Small intestine (tissue), 7 donors: ENCODE results near the gene PLEKHG4B. TPM values are rescaled to one million over a fixed set of nuclear protein-coding genes. Genes with fewer than 3 reads are reported as not detected.
"Not testable (repeated sequence)": the region's sequence is repeated elsewhere in the genome, so short reads cannot be mapped to it uniquely, and the experiment has no call there.

Experiments used
- DNase-seq, 2 donors: peaks; one replicate each; pipeline versions ENCODE4 v3.0.0 to v3.0.0-alpha.2; 2013
- FAIRE-seq: peaks from 2 replicates; lab custom pipeline; 2012; peaks lifted over from hg19 to GRCh38; lab: Jason Lieb, UNC
- H3K27ac ChIP-seq, 3 donors: one replicate each; pipeline ENCODE4 v1.5.1; 2013; ENCODE audit warnings: low read length in 2 of 3, mild to moderate bottlenecking in 2 of 3, control low read depth in 1 of 3, inconsistent platforms in 1 of 3, low read depth in 1 of 3, moderate library complexity in 1 of 3
- H3K27me3 ChIP-seq, 3 donors: one replicate each; pipeline ENCODE4 v1.6.1; 2013; ENCODE audit warnings: low read length in 3 of 3, inconsistent platforms in 1 of 3; ENCODE audit not compliant: control insufficient read depth in 3 of 3, insufficient read depth in 3 of 3
- H3K36me3 ChIP-seq, 3 donors: one replicate each; pipeline ENCODE4 v1.6.1; 2013; ENCODE audit warnings: low read length in 3 of 3, inconsistent platforms in 1 of 3, low read depth in 1 of 3, mild to moderate bottlenecking in 1 of 3, moderate library complexity in 1 of 3; ENCODE audit not compliant: control insufficient read depth in 3 of 3, insufficient read depth in 2 of 3
- H3K4me1 ChIP-seq, 3 donors: one replicate each; pipeline ENCODE4 v1.6.1; 2013; ENCODE audit warnings: low read length in 2 of 3, inconsistent platforms in 1 of 3, low read depth in 1 of 3, mild to moderate bottlenecking in 1 of 3, moderate library complexity in 1 of 3; ENCODE audit not compliant: control insufficient read depth in 3 of 3, insufficient read depth in 2 of 3
- H3K4me3 ChIP-seq, 3 donors: one replicate each; pipeline ENCODE4 v1.5.1; 2013; ENCODE audit warnings: low read length in 3 of 3, control low read depth in 1 of 3, inconsistent platforms in 1 of 3, low read depth in 1 of 3, mild to moderate bottlenecking in 1 of 3, moderate library complexity in 1 of 3
- H3K9me3 ChIP-seq, 2 donors: one replicate each; pipeline ENCODE4 v1.6.1; 2013; ENCODE audit warnings: low read depth in 1 of 2, low read length in 1 of 2; ENCODE audit not compliant: control insufficient read depth in 2 of 2, insufficient read depth in 1 of 2
- WGBS, 3 donors: extraction: QIAGEN DNeasy Blood & Tissue Kit; methylation state at CpG; one replicate each; pipeline ENCODE4 v1.1.7; 2013; 5-methylcytosine and 5-hydroxymethylcytosine counted together
- polyA plus RNA-seq, 4 donors: library from polyadenylated mRNA; stranded (reverse) in 3 of 4; unstranded in 1 of 4; fragments of 200-250 nt in 3 of 4; fragments of 120-200 nt in 1 of 4; gene quantifications; one replicate each; pipeline versions ENCODE4 v1.2.1 to v1.2.3, GENCODE V29; 2013
- donor health status: healthy with polysubstance abuse.
- donor health status: control.
- donor health status: control.
- donor health status: Bipolar disorder and iron deficiency.
- donor health status: healthy.

The PLEKHG4B gene
- polyA plus RNA-seq, 4 donors, result 0.01 to 0.44 TPM; not detected in 2

GRCh38 chr5:204966-205670 lies 113.2 kb downstream of the PLEKHG4B start:
- Histone ChIP-seq H3K4me1 (no peaks in the 10 kb centered on the region), H3K36me3 (peaks cover 4 to 41% (median 5%) of the 10 kb centered on the region in 3 donors), H3K4me3 (no peak overlapping the region), H3K27ac (no peak overlapping the region), H3K27me3 (no peaks in the 10 kb centered on the region), H3K9me3 (no peaks in the 10 kb centered on the region)
- no peak for DNase-seq
- FAIRE-seq, result no peak
- 93 to 97% (median 94%) methylated on average over 30 of the region's 30 CpGs for WGBS, 3 donors

- DNase-seq (no peak), FAIRE-seq (no peak)
- no peaks in the 10 kb centered on the region for H3K27me3 ChIP-seq
- WGBS, 3 donors, result 80 to 85% (median 81%) methylated on average over 11 of the region's 11 CpGs
- no peak overlapping the region for H3K27ac ChIP-seq
- H3K36me3 ChIP-seq, result peaks cover 4 to 41% (median 5%) of the 10 kb centered on the region in 3 donors
- H3K9me3 ChIP-seq, result no peaks in the 10 kb centered on the region
- no peak overlapping the region for H3K4me3 ChIP-seq
- no peaks in the 10 kb centered on the region for H3K4me1 ChIP-seq
Measured at GRCh38 chr5:206406-206805, 114.4 kb downstream of the PLEKHG4B start.

- FAIRE-seq, result no peak
- no peak overlapping the region for H3K4me3 ChIP-seq
- WGBS, 3 donors, result 87 to 90% (median 89%) methylated on average over 8 of the region's 8 CpGs
Measured at GRCh38 chr5:206927-207536, 115.1 kb downstream of the PLEKHG4B start.

GRCh38 chr5:207599-207998 lies 115.6 kb downstream of the PLEKHG4B start:
- no peaks in the 10 kb centered on the region for H3K4me1 ChIP-seq
- peaks cover 4 to 36% (median 4%) of the 10 kb centered on the region in 3 donors for H3K36me3 ChIP-seq
- H3K4me3 ChIP-seq, result no peak overlapping the region
- H3K9me3 ChIP-seq, result no peaks in the 10 kb centered on the region
- DNase-seq (no peak), FAIRE-seq (no peak)
- H3K27ac ChIP-seq, result no peak overlapping the region
- 72 to 90% (median 87%) methylated on average over 14 of the region's 14 CpGs for WGBS, 3 donors
- no peaks in the 10 kb centered on the region for H3K27me3 ChIP-seq

More at GRCh38 chr5:206927-207536, 115.1 kb downstream of the PLEKHG4B start:
- Histone ChIP-seq H3K27ac (no peak overlapping the region), H3K4me1 (no peaks in the 10 kb centered on the region), H3K9me3 (no peaks in the 10 kb centered on the region), H3K27me3 (no peaks in the 10 kb centered on the region), H3K36me3 (peaks cover 4 to 39% (median 5%) of the 10 kb centered on the region in 3 donors)
- no peak for DNase-seq

GRCh38 chr5:208449-209114 lies 116.6 kb downstream of the PLEKHG4B start:
- FAIRE-seq (no peak), DNase-seq (no peak)
- 90 to 95% (median 90%) methylated on average over 15 of the region's 15 CpGs for WGBS, 3 donors
- no peak overlapping the region for H3K4me3 ChIP-seq
- H3K36me3 ChIP-seq, result peaks cover under 1 to 30% (median 3%) of the 10 kb centered on the region in 3 donors
- H3K4me1 ChIP-seq, result no peaks in the 10 kb centered on the region
- H3K27me3 ChIP-seq, result no peaks in the 10 kb centered on the region
- no peaks in the 10 kb centered on the region for H3K9me3 ChIP-seq
- no peak overlapping the region for H3K27ac ChIP-seq

GRCh38 chr5:213803-214395 lies 121.9 kb downstream of the PLEKHG4B start:
- Histone ChIP-seq H3K27ac (no peak overlapping the region), H3K4me1 (no peaks in the 10 kb centered on the region), H3K9me3 (no peaks in the 10 kb centered on the region), H3K4me3 (no peak overlapping the region), H3K36me3 (peaks cover 0 to 2% (median 0%) of the 10 kb centered on the region in 3 donors), H3K27me3 (no peaks in the 10 kb centered on the region)
- DNase-seq (no peak), FAIRE-seq (no peak)
- WGBS, 3 donors, result 88 to 92% (median 90%) methylated on average over 12 of the region's 12 CpGs

- DNase-seq, result peak in 1 of 2 donors; percentile 26
- not testable (repeated sequence) for FAIRE-seq
Measured at GRCh38 chr5:215256-215655, 123.3 kb downstream of the PLEKHG4B start.

GRCh38 chr5:216076-216475 lies 124.1 kb downstream of the PLEKHG4B start:
- FAIRE-seq, H3K4me3 ChIP-seq, H3K9me3 ChIP-seq, H3K36me3 ChIP-seq, DNase-seq, H3K27ac ChIP-seq, H3K4me1 ChIP-seq, H3K27me3 ChIP-seq: not testable (repeated sequence)
- 84 to 93% (median 85%) methylated on average over 9 of the region's 10 CpGs for whole genome bisulfite sequencing, 3 donors

More at GRCh38 chr5:215256-215655, 123.3 kb downstream of the PLEKHG4B start:
- 77 to 100% (median 92%) methylated on average over 1 to 2 of the region's 2 CpGs for WGBS, 3 donors
- not testable (repeated sequence) for H3K36me3 ChIP-seq, H3K9me3 ChIP-seq, H3K4me1 ChIP-seq, H3K4me3 ChIP-seq, H3K27me3 ChIP-seq, H3K27ac ChIP-seq
